Measurements from ENCODE around the gene SPACA7.

GRCh38 chr13:112366907-112367646 lies 9.1 kb upstream of the SPACA7 start:
- TF ChIP-seq, protein P1, sequence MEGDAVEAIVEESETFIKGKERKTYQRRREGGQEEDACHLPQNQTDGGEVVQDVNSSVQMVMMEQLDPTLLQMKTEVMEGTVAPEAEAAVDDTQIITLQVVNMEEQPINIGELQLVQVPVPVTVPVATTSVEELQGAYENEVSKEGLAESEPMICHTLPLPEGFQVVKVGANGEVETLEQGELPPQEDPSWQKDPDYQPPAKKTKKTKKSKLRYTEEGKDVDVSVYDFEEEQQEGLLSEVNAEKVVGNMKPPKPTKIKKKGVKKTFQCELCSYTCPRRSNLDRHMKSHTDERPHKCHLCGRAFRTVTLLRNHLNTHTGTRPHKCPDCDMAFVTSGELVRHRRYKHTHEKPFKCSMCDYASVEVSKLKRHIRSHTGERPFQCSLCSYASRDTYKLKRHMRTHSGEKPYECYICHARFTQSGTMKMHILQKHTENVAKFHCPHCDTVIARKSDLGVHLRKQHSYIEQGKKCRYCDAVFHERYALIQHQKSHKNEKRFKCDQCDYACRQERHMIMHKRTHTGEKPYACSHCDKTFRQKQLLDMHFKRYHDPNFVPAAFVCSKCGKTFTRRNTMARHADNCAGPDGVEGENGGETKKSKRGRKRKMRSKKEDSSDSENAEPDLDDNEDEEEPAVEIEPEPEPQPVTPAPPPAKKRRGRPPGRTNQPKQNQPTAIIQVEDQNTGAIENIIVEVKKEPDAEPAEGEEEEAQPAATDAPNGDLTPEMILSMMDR (IDR thresholded peaks at IDR 0.05), result no peak
- TF ChIP-seq POLR2A (IDR thresholded peaks at IDR 0.05), result no peak
